HG02973 (cell line): ENCODE measurements around the gene CLCNKA.
"Not testable (repeated sequence)": the region's sequence is repeated elsewhere in the genome, so short reads cannot be mapped to it uniquely, and the experiment has no call there.

Source experiments
- ATAC-seq: cut with Tn5 transposase; IDR thresholded peaks from one replicate; pipeline ENCODE4 v1.9.1; 2021; ENCODE audit warnings: moderate library complexity; ENCODE audit not compliant: unreplicated experiment

Gene CLCNKA

GRCh38 chr1:15997076-15997585 lies 24.7 kb upstream of the CLCNKA start:
- no peak for ATAC-seq

GRCh38 chr1:15997637-15998280 lies 24.1 kb upstream of the CLCNKA start:
- ATAC-seq: no peak

- no peak for ATAC-seq
Observed at GRCh38 chr1:15998929-15999328, 22.9 kb upstream of the CLCNKA start.

- ATAC-seq: not testable (repeated sequence)
Observed at GRCh38 chr1:16001274-16001673, 20.6 kb upstream of the CLCNKA start.

GRCh38 chr1:16005597-16005996 lies 16.2 kb upstream of the CLCNKA start:
- ATAC-seq: no peak

GRCh38 chr1:16006010-16006409 lies 15.8 kb upstream of the CLCNKA start:
- ATAC-seq: no peak

GRCh38 chr1:16006552-16007485 lies 15.0 kb upstream of the CLCNKA start:
- ATAC-seq: no peak

- no peak for ATAC-seq
Observed at GRCh38 chr1:16007671-16008341, 14.0 kb upstream of the CLCNKA start.

GRCh38 chr1:16009030-16009460 lies 12.8 kb upstream of the CLCNKA start:
- ATAC-seq: no peak

GRCh38 chr1:16009678-16010077 lies 12.2 kb upstream of the CLCNKA start:
- no peak for ATAC-seq

- ATAC-seq: no peak
Observed at GRCh38 chr1:16010837-16011236, 11.0 kb upstream of the CLCNKA start.

GRCh38 chr1:16011936-16012589 lies 9.8 kb upstream of the CLCNKA start:
- no peak for ATAC-seq

GRCh38 chr1:16012590-16013219 lies 9.1 kb upstream of the CLCNKA start:
- ATAC-seq: peak; percentile 40

- peak; percentile 47 for ATAC-seq
Observed at GRCh38 chr1:16013220-16013907, 8.5 kb upstream of the CLCNKA start.

GRCh38 chr1:16013908-16014258 lies 8.0 kb upstream of the CLCNKA start:
- no peak for ATAC-seq

- ATAC-seq: no peak
Observed at GRCh38 chr1:16014509-16015482, 7.0 kb upstream of the CLCNKA start.

- ATAC-seq: no peak
Observed at GRCh38 chr1:16015491-16015890, 6.3 kb upstream of the CLCNKA start.

GRCh38 chr1:16015960-16016901 lies 5.6 kb upstream of the CLCNKA start:
- ATAC-seq: no peak
